Vagina (tissue), 2 donors: Measurements from ENCODE around the gene ABCG4.

Source experiments
- POLR2A ChIP-seq, 2 donors: fragments of 450-650 bp; IDR thresholded peaks; one replicate each; pipeline ENCODE4 v1.6.1; 2017; ENCODE audit warnings: antibody characterized with exemption in 2 of 2, mild to moderate bottlenecking in 2 of 2, moderate library complexity in 2 of 2
- POLR2AphosphoS5 ChIP-seq, 2 donors: sonication (generic); formaldehyde crosslinking; IDR thresholded peaks; one replicate each; pipeline ENCODE4 v1.9.0; 2017; ENCODE audit warnings: antibody characterized with exemption in 2 of 2, mild to moderate bottlenecking in 2 of 2, low read depth in 1 of 2; ENCODE audit not compliant: insufficient read depth in 1 of 2
- TF ChIP-seq, protein P1 (sequence below), 3 experiments: fragments of 450-650 bp in 2 of 3; fragments of 200-600 bp in 1 of 3; sonication (generic) in 1 of 3; IDR thresholded peaks; one replicate each; pipeline ENCODE4 v1.5.1; 2017 to 2019; ENCODE audit warnings: antibody characterized with exemption in 3 of 3, mild to moderate bottlenecking in 2 of 3, moderate library complexity in 2 of 3

DNA sequence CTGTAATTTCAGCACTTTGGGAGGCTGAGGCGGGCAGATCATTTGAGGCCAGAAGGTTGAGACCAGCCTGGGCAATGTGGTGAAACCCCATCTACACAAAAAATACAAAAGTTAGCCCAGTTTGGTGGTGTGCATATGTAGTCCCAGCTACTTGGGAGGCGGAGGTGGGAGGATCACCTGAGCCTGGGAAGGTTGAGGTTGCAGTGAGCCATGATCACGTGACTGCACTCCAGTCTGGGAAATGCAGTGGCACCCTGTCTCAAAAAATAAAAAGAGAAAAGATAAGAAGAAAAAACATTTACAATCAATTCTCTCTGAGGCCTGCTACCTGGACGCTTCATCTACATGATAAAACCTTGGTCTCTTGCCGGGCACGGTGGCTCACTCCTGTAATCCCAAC is 50.1 kb downstream of the ABCG4 start:
- TF ChIP-seq, protein P1, sequence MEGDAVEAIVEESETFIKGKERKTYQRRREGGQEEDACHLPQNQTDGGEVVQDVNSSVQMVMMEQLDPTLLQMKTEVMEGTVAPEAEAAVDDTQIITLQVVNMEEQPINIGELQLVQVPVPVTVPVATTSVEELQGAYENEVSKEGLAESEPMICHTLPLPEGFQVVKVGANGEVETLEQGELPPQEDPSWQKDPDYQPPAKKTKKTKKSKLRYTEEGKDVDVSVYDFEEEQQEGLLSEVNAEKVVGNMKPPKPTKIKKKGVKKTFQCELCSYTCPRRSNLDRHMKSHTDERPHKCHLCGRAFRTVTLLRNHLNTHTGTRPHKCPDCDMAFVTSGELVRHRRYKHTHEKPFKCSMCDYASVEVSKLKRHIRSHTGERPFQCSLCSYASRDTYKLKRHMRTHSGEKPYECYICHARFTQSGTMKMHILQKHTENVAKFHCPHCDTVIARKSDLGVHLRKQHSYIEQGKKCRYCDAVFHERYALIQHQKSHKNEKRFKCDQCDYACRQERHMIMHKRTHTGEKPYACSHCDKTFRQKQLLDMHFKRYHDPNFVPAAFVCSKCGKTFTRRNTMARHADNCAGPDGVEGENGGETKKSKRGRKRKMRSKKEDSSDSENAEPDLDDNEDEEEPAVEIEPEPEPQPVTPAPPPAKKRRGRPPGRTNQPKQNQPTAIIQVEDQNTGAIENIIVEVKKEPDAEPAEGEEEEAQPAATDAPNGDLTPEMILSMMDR (IDR thresholded peaks at IDR 0.05): no peak
- no peak for TF ChIP-seq POLR2A (IDR thresholded peaks at IDR 0.05)
- TF ChIP-seq POLR2AphosphoS5 (IDR thresholded peaks at IDR 0.05; ENCODE audit: insufficient read depth in 1 of 2, low read depth in 1 of 2): no peak
